CD4-positive, alpha-beta T cell treated with Interleukin-2 at 100 ng/mL for 4 hours (primary cell): ENCODE data around the gene ZNF222.

Experiments used
- DNase-seq: peaks from one replicate; pipeline ENCODE4 v3.0.0-alpha.2; 2020; ENCODE audit warnings: low spot score

Gene ZNF222

GRCh38 chr19:44051650-44052402 is 26.6 kb downstream of the ZNF222 start, which contains the start of gene ZNF223:
Gene ZNF223, plus strand, starts transcription at chr19:44052036. Its CDS starts 3,141 bp downstream, at chr19:44055177.
- peak; percentile 80 for DNase-seq

GRCh38 chr19:44055870-44056269 is 30.7 kb downstream of the ZNF222 start:
- no peak for DNase-seq

DNA sequence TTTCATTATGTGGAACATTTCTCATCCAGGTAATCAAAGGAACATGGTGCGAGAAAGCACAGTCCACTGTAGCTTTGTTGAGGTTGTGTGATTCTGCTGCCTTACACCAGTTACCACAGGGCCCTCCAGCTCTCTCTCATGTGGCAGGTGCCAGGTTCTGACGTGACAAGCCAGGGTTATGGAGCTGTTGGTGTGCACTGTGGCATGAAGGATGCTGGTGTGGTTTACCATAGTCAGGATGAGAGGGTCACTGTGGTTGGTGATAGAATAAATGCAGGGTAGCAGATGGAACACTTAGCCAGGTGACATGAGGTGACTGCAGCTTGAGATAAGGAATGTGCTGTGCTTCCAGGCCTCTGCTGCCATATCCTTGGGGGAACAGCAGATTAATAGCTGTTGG is 34.0 kb downstream of the ZNF222 start:
- DNase-seq, result no peak

- no peak for DNase-seq
Measured at GRCh38 chr19:44061038-44061437, 35.9 kb downstream of the ZNF222 start.

GRCh38 chr19:44066305-44066704 is 41.1 kb downstream of the ZNF222 start:
- DNase-seq, result no peak

GRCh38 chr19:44069415-44069814 is 44.2 kb downstream of the ZNF222 start:
- DNase-seq, result no peak

DNA sequence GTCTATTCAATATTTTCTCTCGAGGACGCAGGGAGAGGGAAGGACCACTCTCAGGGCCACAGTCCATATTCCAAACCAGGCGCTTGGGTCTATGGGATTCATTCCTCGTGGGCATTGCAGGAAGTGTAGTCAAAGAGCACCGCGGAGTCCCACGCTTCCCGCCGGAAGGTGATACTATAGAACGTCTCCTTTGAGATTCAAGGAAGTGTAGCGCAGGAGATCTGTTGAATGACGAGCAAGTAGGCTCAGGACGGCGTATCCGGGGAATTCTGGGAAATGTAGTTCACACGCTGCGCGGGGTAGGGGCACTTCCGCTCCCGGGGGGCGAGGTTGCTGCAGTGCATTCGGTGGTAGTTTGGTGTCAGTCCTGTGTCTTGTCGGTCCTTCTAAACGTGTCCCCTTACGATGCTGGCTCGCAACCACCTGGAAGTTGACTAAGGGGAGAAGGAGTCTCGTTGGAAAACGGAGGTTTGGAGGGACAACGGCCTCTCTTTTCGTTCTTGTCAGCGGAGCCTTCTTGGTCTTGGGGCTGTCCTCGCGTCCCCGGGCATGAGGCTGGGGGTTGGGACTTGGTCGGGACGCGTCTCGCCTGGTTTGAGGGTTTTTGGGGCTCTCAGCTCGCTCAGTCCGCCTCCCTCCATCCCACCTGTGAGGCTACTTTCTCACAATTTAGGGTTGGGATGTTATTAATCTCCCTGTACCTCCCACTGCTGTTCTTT is 46.8 kb downstream of the ZNF222 start, which contains the start of gene ZNF284:
ZNF284 (plus strand) TSS at position 336 of the 719 bp plus-strand sequence. CDS start 4,231 bp downstream, outside the sequence.
- DNase-seq, result peak; percentile 91

DNA sequence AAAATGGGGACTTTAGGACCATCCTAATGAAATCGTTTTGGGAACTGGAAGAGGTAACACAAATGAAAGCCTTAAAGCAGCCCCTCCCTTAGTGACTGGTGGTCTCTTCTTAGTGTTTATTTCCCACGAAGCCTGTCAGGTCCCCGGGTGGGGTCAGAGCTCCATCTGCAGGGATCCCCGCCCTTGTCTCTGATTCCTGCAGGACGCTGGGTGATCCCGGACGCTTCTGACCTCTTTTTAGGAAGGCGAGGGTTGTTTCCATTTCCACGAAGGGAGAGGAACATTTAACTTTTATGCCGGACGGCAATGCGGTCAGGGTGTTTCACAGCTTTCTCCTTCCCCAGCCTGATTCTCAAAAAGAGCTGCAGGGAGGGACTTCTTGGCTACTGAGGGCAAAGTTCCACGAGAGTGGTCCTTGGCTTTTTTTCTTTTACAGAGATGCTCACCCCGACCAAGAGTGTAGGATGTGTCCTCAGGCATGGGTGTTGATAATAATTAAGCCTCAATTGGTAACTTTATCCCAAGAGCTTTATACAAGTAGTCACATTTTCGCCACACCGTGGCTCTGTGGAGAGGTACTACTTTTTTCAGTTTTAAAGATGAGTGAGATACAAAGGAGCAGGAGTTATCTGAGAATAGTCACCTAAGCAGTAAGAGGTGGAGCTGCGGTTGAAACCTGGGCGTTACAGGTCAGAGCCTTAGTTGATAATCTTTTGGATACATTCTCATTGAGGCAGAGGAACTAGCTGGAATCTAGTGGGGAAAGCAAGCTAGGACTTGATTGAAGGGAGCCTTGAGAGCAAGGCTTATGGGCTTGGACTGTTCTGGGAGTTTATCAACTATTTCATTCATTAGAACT is 47.6 kb downstream of the ZNF222 start:
- DNase-seq, result no peak

- DNase-seq, result no peak
Measured at GRCh38 chr19:44076325-44076724, 51.1 kb downstream of the ZNF222 start.
